Lower lobe of right lung (tissue), 2 donors: ENCODE data around the gene DOK3. TPM values are rescaled to one million over a fixed set of nuclear protein-coding genes. Genes with fewer than 3 reads are reported as not detected.

Experiments
- ATAC-seq, 2 donors: fragments of 200-7000 bp; cut with Tn5 transposase; one replicate each; pipeline ENCODE4 v1.9.1; 2020 to 2022; ENCODE audit warnings: mild to moderate bottlenecking in 2 of 2, moderate library complexity in 2 of 2
- DNase-seq: peaks from one replicate; pipeline ENCODE4 v3.0.0-alpha.2; 2020
- H3K27ac ChIP-seq: fragments of 200-600 bp; one replicate; pipeline ENCODE4 v1.8.0; 2022
- H3K27me3 ChIP-seq: fragments of 200-600 bp; one replicate; pipeline ENCODE4 v1.8.0; 2022; ENCODE audit warnings: low read depth
- H3K36me3 ChIP-seq: fragments of 200-600 bp; one replicate; pipeline ENCODE4 v1.8.0; 2022; ENCODE audit warnings: mild to moderate bottlenecking
- H3K4me1 ChIP-seq: fragments of 200-600 bp; one replicate; pipeline ENCODE4 v1.8.0; 2022
- H3K4me3 ChIP-seq: fragments of 200-600 bp; one replicate; pipeline ENCODE4 v1.8.0; 2022; ENCODE audit warnings: mild to moderate bottlenecking
- H3K9me3 ChIP-seq: fragments of 200-600 bp; one replicate; pipeline ENCODE4 v1.8.0; 2022
- intact Hi-C: fragments of 100-400 bp; cut with DNase I; formaldehyde crosslinking; loops from one replicate; pipeline ENCODE4 v1.11.0; 2022
- total RNA-seq: library from RNA; stranded (reverse); fragmentation: NEBNext Ultra II Directional; extraction: Animal tissue kit (Norgen Biotek cat#: 25700); gene quantifications from one replicate; pipeline ENCODE4 v1.2.1, GENCODE V29; 2021
- TF ChIP-seq, protein P1 (sequence below): fragments of 200-600 bp; IDR thresholded peaks from one replicate; pipeline ENCODE4 v1.8.0; 2022; ENCODE audit warnings: antibody characterized with exemption, mild to moderate bottlenecking
- donor health status: DM: no; HTN: yes; CAD: no; lungs with severe emphysema.

Gene DOK3
- total RNA-seq, 1 donor from 2014 or later = 76.5 TPM

DNA sequence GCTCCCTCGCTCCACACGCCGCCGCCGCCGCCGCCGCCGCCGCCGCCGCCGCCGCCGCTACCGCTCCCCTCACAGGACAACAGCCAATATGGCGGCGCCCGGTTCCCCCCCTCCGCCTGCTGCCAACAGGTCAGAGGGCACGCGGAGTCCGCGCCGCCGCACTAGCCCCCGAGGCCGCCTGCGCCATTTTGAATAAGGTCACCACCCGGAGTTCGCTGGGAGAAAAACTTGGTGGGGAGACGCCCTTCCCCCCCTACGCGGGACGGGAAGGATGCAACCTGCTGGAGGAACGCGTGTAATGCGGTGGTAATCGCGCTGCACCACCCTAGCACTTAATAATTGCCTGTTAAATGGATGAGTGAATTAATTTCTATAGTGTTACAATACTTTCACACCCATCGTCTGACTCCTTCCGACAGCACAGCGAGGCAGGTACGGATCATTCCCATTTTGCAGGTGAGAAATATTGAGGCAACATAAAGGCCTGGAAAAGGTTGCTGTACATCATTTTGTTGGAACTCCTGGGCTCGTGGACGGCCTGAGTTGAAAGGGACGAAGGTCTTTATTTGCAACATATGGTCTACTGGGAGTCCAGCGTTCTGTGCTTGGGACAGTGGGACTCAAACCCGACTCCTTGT is 45.0 kb upstream of the DOK3 start, which contains the start of gene FAM193B:
Gene FAM193B (minus strand): TSS at position 90 of the 638 bp plus-strand sequence. CDS start 105 bp downstream, outside the sequence.
- DNase-seq (peak; percentile 96), ATAC-seq (peak; percentile 97)
- H3K36me3 ChIP-seq = peaks cover 14% of the 10 kb centered on the region
- no peaks in the 10 kb centered on the region for H3K27me3 ChIP-seq
- TF ChIP-seq, protein P1, sequence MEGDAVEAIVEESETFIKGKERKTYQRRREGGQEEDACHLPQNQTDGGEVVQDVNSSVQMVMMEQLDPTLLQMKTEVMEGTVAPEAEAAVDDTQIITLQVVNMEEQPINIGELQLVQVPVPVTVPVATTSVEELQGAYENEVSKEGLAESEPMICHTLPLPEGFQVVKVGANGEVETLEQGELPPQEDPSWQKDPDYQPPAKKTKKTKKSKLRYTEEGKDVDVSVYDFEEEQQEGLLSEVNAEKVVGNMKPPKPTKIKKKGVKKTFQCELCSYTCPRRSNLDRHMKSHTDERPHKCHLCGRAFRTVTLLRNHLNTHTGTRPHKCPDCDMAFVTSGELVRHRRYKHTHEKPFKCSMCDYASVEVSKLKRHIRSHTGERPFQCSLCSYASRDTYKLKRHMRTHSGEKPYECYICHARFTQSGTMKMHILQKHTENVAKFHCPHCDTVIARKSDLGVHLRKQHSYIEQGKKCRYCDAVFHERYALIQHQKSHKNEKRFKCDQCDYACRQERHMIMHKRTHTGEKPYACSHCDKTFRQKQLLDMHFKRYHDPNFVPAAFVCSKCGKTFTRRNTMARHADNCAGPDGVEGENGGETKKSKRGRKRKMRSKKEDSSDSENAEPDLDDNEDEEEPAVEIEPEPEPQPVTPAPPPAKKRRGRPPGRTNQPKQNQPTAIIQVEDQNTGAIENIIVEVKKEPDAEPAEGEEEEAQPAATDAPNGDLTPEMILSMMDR = peak; percentile 37
- peaks cover 33% of the 10 kb centered on the region for H3K4me1 ChIP-seq
- H3K9me3 ChIP-seq = no peaks in the 10 kb centered on the region
- H3K27ac ChIP-seq = peak within 1 kb of the TSS; percentile 84
- peak within 1 kb of the TSS; percentile 96 for H3K4me3 ChIP-seq
- intact Hi-C loops = no loop called here

DNA sequence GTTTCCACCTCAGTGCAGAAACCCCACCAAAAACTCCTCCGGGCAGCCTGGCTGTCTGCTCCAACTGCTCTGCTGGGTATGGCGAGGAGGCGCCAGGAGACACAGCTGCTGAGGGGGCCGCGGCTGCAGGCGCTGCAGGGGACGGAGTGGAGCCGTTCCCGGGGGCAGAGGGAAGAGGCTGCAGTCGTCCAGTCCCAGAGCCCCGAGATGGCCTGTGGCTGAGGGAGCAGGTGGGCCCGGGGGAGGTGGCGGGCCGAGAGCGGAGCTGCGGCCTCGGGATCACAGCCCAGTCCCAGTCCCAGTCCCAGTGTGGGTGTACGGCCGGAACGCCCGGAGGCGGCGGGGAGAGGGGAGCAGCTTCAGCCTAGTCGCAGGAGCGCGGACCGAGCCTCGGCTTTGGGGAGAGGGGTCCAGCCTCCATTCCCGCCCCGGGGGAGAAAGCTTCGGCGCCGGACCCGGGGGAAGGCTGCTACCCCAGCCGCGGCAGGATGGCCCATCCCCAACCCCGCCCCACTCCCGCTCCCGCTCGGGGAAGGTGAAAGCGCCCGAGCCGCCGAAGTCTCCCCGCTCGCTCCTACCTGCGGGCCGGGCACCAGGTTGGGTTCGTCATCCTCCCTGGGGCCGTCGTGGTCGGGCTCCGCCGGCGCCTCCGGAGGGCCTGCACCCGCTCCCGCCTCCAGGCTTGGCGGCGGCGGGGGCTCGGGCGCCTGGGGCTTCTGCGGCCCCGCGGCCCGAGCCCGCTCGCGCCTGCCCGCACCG is 44.2 kb upstream of the DOK3 start:
- Histone ChIP-seq H3K27me3 (no peaks in the 10 kb centered on the region), H3K27ac (peak overlapping the region; percentile 84), H3K4me1 (peaks cover 39% of the 10 kb centered on the region), H3K9me3 (no peaks in the 10 kb centered on the region), H3K36me3 (peaks cover 18% of the 10 kb centered on the region), H3K4me3 (peak overlapping the region; percentile 96)
- DNase-seq (peak; percentile 69), ATAC-seq (peak; percentile 63 to 68)
- TF ChIP-seq, protein P1 = no peak
- intact Hi-C loops = no loop called here

DNA sequence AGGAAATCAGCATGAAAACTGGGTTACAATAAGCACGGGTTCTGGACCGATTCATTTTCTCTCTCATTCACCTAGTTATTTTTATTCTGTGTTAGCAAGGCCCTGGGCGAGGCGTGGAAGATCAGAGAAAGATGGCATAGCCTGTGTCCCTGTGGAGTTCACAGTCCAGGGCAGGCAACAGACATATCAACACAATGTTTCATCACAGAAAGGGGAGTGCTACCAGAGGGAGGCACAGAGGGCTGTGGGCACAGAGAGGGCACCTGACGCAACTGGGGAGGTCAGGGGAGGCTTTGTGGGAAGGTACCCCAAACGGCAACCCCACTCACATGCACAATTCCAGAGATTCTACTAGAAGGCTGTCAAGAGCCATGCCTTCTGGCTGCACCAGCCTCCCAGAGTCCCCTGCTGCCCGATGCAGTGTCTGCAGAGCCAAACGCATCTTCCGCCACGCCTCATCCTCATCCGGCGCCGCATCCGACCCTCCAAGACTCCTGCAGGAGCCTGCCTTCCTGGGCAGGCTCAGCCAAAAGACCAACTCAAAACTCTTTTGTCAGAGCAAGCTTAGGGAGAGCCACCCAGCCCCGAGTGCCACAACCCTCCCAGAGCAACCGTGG is 43.3 kb upstream of the DOK3 start:
- no peak for DNase-seq
- Histone ChIP-seq H3K9me3 (no peaks in the 10 kb centered on the region), H3K4me1 (peaks cover 48% of the 10 kb centered on the region), H3K4me3 (peak overlapping the region; percentile 96), H3K27ac (peak overlapping the region; percentile 84), H3K36me3 (peaks cover 18% of the 10 kb centered on the region), H3K27me3 (no peaks in the 10 kb centered on the region)
- ATAC-seq = no peak
- TF ChIP-seq, protein P1 = no peak
- intact Hi-C loops = no loop called here

DNA sequence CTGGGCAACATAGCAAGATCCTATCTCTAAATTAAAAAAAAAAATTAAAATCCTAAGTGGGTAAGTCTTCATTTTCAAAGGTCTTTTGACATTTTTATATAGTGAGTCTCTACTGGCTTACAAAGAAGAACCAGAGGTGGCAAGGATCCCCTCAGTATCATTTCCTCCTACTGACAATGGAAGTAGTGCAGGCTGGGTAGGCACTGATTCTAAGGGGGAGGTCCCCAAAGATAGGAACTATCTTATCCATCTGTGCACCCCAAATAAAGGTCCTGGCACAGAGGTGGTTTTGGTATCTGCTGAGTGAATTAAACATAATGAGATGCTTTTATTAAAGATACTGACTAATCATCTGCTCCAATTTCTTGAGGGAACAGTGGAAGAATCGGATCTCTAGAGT is 40.5 kb upstream of the DOK3 start:
- no peak for DNase-seq
- no peak for ATAC-seq
- H3K27me3 ChIP-seq = no peaks in the 10 kb centered on the region
- H3K4me3 ChIP-seq = no peak overlapping the region
- intact Hi-C loops = no loop called here
- H3K4me1 ChIP-seq = peaks cover 70% of the 10 kb centered on the region
- H3K36me3 ChIP-seq = peaks cover 18% of the 10 kb centered on the region
- H3K27ac ChIP-seq = no peak overlapping the region
- H3K9me3 ChIP-seq = no peaks in the 10 kb centered on the region
- TF ChIP-seq, protein P1 = no peak

DNA sequence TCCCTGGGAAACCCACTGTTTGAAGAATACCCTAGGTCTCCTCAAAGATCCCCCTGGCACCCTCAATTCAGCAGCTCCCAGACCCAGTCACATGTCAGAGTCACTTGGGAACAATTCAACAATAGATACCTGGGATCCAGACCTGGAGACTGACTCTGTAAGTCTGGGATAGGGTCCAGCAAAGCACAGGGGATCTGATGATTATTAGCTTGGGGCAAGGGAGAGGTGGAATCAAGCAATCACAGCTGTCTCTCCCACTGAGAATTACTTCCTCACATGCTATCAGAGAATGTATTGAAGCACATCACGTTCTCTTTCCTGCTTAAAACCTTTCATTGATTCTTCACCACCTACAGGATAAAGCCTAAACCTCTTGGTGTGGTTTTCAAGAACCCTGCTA is 38.9 kb upstream of the DOK3 start:
- Histone ChIP-seq H3K9me3 (no peaks in the 10 kb centered on the region), H3K4me3 (no peak overlapping the region), H3K27me3 (no peaks in the 10 kb centered on the region), H3K4me1 (peaks cover 69% of the 10 kb centered on the region), H3K36me3 (peaks cover 18% of the 10 kb centered on the region), H3K27ac (no peak overlapping the region)
- ATAC-seq = no peak
- intact Hi-C loops = no loop called here
- TF ChIP-seq, protein P1 = no peak
- DNase-seq = no peak
